Measurements from ENCODE around the gene ABCG4.

DNA sequence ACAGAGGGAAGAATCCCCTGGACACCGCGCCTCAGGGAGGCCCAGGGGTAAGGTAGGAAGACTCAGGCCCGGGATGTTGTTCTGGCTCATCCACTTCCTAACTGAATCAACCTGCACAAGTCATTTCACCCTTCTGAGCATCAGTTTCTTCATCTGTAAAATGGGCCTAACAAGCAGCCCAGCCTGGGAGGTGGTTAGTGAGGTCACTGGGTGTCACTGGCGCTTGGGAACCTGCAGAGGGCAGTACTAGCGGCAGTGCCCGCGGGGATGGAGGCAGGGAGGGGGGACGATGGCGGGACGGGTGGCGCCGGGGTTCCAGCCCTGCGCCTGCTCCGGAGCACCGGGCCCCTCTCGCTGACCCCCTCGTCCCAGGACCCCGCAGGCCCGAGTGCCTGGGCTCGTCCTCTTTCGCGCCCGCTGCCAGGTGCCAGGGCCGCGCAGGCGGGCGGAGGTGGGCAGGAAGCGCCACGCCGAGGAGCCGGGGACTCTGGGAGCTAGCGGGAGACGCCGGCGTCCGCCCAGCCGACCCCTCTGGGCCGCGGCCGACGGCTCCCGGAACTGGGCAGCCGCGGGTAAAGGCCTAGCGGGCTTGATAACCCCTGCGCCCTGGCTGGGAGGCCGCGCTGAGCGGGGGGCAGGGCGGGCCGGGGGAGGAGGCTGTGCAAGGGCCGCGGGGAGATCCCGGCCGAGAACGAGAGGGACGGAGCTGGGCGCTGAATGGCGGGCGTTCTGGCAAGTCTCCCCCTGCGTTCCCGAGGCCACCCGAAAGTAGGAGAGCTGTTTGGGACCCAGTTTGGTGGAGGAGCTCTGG, 19.8 kb downstream of the ABCG4 start, which contains the start of gene NLRX1:
- TF ChIP-seq, protein P1, sequence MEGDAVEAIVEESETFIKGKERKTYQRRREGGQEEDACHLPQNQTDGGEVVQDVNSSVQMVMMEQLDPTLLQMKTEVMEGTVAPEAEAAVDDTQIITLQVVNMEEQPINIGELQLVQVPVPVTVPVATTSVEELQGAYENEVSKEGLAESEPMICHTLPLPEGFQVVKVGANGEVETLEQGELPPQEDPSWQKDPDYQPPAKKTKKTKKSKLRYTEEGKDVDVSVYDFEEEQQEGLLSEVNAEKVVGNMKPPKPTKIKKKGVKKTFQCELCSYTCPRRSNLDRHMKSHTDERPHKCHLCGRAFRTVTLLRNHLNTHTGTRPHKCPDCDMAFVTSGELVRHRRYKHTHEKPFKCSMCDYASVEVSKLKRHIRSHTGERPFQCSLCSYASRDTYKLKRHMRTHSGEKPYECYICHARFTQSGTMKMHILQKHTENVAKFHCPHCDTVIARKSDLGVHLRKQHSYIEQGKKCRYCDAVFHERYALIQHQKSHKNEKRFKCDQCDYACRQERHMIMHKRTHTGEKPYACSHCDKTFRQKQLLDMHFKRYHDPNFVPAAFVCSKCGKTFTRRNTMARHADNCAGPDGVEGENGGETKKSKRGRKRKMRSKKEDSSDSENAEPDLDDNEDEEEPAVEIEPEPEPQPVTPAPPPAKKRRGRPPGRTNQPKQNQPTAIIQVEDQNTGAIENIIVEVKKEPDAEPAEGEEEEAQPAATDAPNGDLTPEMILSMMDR (IDR thresholded peaks at IDR 0.05; ENCODE audit: low read depth, low read length, poor library complexity, severe bottlenecking): peak; percentile 92
- TF ChIP-seq EZH2phosphoT487 (IDR thresholded peaks at IDR 0.05; ENCODE audit: borderline replicate concordance, low read length): no peak

Measured in DOHH2 (cell line).